Subcutaneous adipose tissue (tissue), 4 donors: ENCODE measurements around the gene FARS2. TPM values are rescaled to one million over a fixed set of nuclear protein-coding genes. Genes with fewer than 3 reads are reported as not detected.

Source experiments
- CTCF ChIP-seq: fragments of 450-650 bp; IDR thresholded peaks from one replicate; pipeline ENCODE4 v1.5.1; 2016; ENCODE audit warnings: low read depth, mild to moderate bottlenecking, control low read depth, antibody characterized with exemption, moderate library complexity
- total RNA-seq, 4 donors: library from RNA; depleted of rRNA; stranded (reverse); fragments of >200 nt; gene quantifications; one replicate each; pipeline ENCODE4 v1.1.0, GENCODE V29; 2016

The FARS2 gene
- total RNA-seq, 4 donors from 2014 or later: 6.2 to 13.6 (median 11.3) TPM

GRCh38 chr6:5249451-5250122 is 11.7 kb upstream of the FARS2 start:
- TF ChIP-seq CTCF: no peak

- no peak for TF ChIP-seq CTCF
These were observed 10.9 kb upstream of the FARS2 start for GRCh38 chr6:5250451-5250850.

- no peak for TF ChIP-seq CTCF
These were observed 10.4 kb upstream of the FARS2 start for GRCh38 chr6:5250911-5251310.

- no peak for TF ChIP-seq CTCF
These were observed 4.4 kb upstream of the FARS2 start for GRCh38 chr6:5256952-5257351.

GRCh38 chr6:5257400-5257799 is 3.9 kb upstream of the FARS2 start:
- no peak for TF ChIP-seq CTCF

GRCh38 chr6:5259428-5259827 is 1.9 kb upstream of the FARS2 start:
- no peak for TF ChIP-seq CTCF

GRCh38 chr6:5260111-5260620 is 1.1 kb upstream of the FARS2 start:
- TF ChIP-seq CTCF: no peak
